ENCODE measurements around the gene CLTCL1.

The CLTCL1 gene

GRCh38 chr22:19201869-19202798 is 89.4 kb downstream of the CLTCL1 start:
- no peaks in the 10 kb centered on the region for H3K9me3 ChIP-seq (ENCODE audit: control insufficient read depth, low read length)

DNA sequence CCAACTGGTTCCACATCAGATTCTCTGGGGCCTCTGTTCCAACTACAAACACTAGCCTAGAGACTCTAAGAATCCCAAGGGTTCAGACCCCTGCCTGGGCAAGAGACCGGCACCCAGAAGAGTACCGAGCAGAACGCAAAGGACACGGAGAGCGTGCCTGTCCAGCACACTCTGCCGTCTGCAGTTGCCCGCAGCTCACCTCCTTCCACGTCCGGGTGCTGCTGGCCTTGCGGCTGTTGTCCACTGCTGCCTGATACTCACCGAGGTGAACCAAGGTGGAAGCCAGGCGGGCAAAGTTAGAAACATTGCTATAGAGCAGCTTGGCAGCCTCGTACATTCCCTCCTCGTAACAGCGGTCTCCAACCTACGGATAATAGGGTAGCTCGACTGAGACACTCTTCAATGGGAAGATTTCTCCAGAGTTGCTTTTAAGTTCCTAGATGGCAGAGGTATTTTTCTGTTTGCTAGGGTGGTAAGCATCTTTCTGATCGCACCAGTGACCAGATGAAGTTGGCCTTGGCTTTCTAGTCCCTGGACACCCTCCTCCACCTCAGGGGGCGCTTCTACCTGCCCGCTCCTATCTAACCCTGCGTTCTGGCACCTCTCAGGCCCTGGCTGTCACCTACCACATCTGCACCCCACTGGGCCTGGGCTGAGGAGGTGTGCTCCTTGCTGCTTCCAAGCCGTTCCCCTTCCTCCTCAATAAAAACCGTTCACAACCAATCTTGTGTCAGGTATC is 90.2 kb downstream of the CLTCL1 start:
- Histone ChIP-seq H3K36me3 (ENCODE audit: control insufficient read depth, insufficient read depth, low read length) (no peaks in the 10 kb centered on the region), H3K4me1 (ENCODE audit: control insufficient read depth, insufficient read depth, low read length, poor library complexity, severe bottlenecking) (no peaks in the 10 kb centered on the region), H3K27ac (ENCODE audit: insufficient read depth, low read length, poor library complexity, severe bottlenecking) (no peak overlapping the region), H3K9me3 (ENCODE audit: control insufficient read depth, low read length) (no peaks in the 10 kb centered on the region), H3K27me3 (replicated peaks; ENCODE audit: control insufficient read depth, insufficient read depth, low read length, poor library complexity, severe bottlenecking) (no peaks in the 10 kb centered on the region), H3K4me3 (ENCODE audit: insufficient read depth, low read depth, low read length, poor library complexity, severe bottlenecking) (no peak overlapping the region)
- DNase-seq, result no peak

More at GRCh38 chr22:19201869-19202798, 89.4 kb downstream of the CLTCL1 start:
- Histone ChIP-seq H3K4me1 (ENCODE audit: control insufficient read depth, insufficient read depth, low read length, poor library complexity, severe bottlenecking) (no peaks in the 10 kb centered on the region), H3K4me3 (ENCODE audit: insufficient read depth, low read depth, low read length, poor library complexity, severe bottlenecking) (no peak overlapping the region), H3K27ac (ENCODE audit: insufficient read depth, low read length, poor library complexity, severe bottlenecking) (no peak overlapping the region), H3K27me3 (replicated peaks; ENCODE audit: control insufficient read depth, insufficient read depth, low read length, poor library complexity, severe bottlenecking) (no peaks in the 10 kb centered on the region), H3K36me3 (ENCODE audit: control insufficient read depth, insufficient read depth, low read length) (no peaks in the 10 kb centered on the region)
- no peak for DNase-seq

- Histone ChIP-seq H3K4me3 (ENCODE audit: insufficient read depth, low read depth, low read length, poor library complexity, severe bottlenecking) (no peak overlapping the region), H3K36me3 (ENCODE audit: control insufficient read depth, insufficient read depth, low read length) (no peaks in the 10 kb centered on the region), H3K4me1 (ENCODE audit: control insufficient read depth, insufficient read depth, low read length, poor library complexity, severe bottlenecking) (peaks cover 4% of the 10 kb centered on the region), H3K27me3 (replicated peaks; ENCODE audit: control insufficient read depth, insufficient read depth, low read length, poor library complexity, severe bottlenecking) (no peaks in the 10 kb centered on the region), H3K9me3 (ENCODE audit: control insufficient read depth, low read length) (no peaks in the 10 kb centered on the region), H3K27ac (ENCODE audit: insufficient read depth, low read length, poor library complexity, severe bottlenecking) (no peak overlapping the region)
- no peak for DNase-seq
Measured at GRCh38 chr22:19199479-19199878, 92.0 kb downstream of the CLTCL1 start.

GRCh38 chr22:19197997-19198865 is 93.3 kb downstream of the CLTCL1 start:
- Histone ChIP-seq H3K36me3 (ENCODE audit: control insufficient read depth, insufficient read depth, low read length) (no peaks in the 10 kb centered on the region), H3K27ac (ENCODE audit: insufficient read depth, low read length, poor library complexity, severe bottlenecking) (no peak overlapping the region), H3K9me3 (ENCODE audit: control insufficient read depth, low read length) (no peaks in the 10 kb centered on the region), H3K4me1 (ENCODE audit: control insufficient read depth, insufficient read depth, low read length, poor library complexity, severe bottlenecking) (peaks cover 4% of the 10 kb centered on the region), H3K4me3 (ENCODE audit: insufficient read depth, low read depth, low read length, poor library complexity, severe bottlenecking) (no peak overlapping the region), H3K27me3 (replicated peaks; ENCODE audit: control insufficient read depth, insufficient read depth, low read length, poor library complexity, severe bottlenecking) (no peaks in the 10 kb centered on the region)
- no peak for DNase-seq

GRCh38 chr22:19196841-19197612 is 94.5 kb downstream of the CLTCL1 start:
- H3K27ac ChIP-seq (ENCODE audit: insufficient read depth, low read length, poor library complexity, severe bottlenecking), result no peak overlapping the region
- peaks cover 4% of the 10 kb centered on the region for H3K4me1 ChIP-seq (ENCODE audit: control insufficient read depth, insufficient read depth, low read length, poor library complexity, severe bottlenecking)
- no peaks in the 10 kb centered on the region for H3K9me3 ChIP-seq (ENCODE audit: control insufficient read depth, low read length)
- H3K36me3 ChIP-seq (ENCODE audit: control insufficient read depth, insufficient read depth, low read length), result no peaks in the 10 kb centered on the region
- no peak overlapping the region for H3K4me3 ChIP-seq (ENCODE audit: insufficient read depth, low read depth, low read length, poor library complexity, severe bottlenecking)
- DNase-seq, result no peak
- H3K27me3 ChIP-seq (replicated peaks; ENCODE audit: control insufficient read depth, insufficient read depth, low read length, poor library complexity, severe bottlenecking), result no peaks in the 10 kb centered on the region

DNA sequence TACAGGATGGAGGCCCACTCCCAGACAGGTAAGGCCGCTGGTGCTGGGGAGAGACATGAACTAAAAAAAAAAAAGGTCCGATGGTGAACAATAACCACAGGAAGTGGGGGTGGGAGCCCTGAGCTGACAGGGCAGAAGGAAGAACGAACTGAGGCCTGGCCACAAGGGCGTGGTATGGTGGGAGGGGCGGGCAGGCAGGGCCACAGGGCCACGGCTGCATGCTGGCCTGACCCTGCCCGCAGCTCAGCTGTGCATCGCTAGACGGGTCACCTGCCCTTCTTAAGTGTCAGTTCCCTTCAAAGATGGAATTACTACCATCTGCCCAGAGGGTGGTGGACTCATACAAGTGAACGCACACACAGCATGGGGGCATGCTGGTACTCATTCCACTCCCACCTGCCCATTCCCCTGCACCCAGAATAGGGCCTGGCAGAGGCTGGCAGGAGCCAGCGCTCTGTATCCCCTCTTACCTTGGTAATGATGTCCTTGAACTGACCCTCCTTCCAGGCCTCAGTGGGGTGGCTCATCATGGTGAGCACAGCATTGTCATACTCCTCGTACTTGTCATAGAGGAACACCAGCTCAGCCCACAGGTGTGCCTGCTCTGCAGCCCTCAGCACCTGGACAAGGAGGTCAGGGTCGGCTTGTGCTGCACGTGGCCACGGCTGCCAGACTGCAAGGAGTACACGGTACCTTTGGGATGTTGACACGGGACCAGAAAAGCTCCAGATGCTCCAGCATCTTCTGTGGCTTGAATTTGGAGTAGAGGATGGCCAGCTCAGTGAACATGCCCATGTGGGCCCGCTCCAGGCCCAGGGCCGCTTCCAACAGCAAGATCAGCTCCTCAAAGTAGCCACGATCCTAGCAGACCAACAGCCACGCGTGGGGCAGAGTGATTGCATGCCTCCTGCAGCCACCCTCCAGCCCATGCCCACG is 95.5 kb downstream of the CLTCL1 start:
- H3K27ac ChIP-seq (ENCODE audit: insufficient read depth, low read length, poor library complexity, severe bottlenecking), result no peak overlapping the region
- H3K4me3 ChIP-seq (ENCODE audit: insufficient read depth, low read depth, low read length, poor library complexity, severe bottlenecking), result no peak overlapping the region
- H3K36me3 ChIP-seq (ENCODE audit: control insufficient read depth, insufficient read depth, low read length), result no peaks in the 10 kb centered on the region
- H3K4me1 ChIP-seq (ENCODE audit: control insufficient read depth, insufficient read depth, low read length, poor library complexity, severe bottlenecking), result peaks cover 4% of the 10 kb centered on the region
- H3K9me3 ChIP-seq (ENCODE audit: control insufficient read depth, low read length), result no peaks in the 10 kb centered on the region
- H3K27me3 ChIP-seq (replicated peaks; ENCODE audit: control insufficient read depth, insufficient read depth, low read length, poor library complexity, severe bottlenecking), result no peaks in the 10 kb centered on the region
- DNase-seq, result no peak

- DNase-seq, result no peak
- no peak overlapping the region for H3K4me3 ChIP-seq (ENCODE audit: insufficient read depth, low read depth, low read length, poor library complexity, severe bottlenecking)
- H3K36me3 ChIP-seq (ENCODE audit: control insufficient read depth, insufficient read depth, low read length), result no peaks in the 10 kb centered on the region
- H3K9me3 ChIP-seq (ENCODE audit: control insufficient read depth, low read length), result no peaks in the 10 kb centered on the region
- no peak overlapping the region for H3K27ac ChIP-seq (ENCODE audit: insufficient read depth, low read length, poor library complexity, severe bottlenecking)
- peaks cover 4% of the 10 kb centered on the region for H3K4me1 ChIP-seq (ENCODE audit: control insufficient read depth, insufficient read depth, low read length, poor library complexity, severe bottlenecking)
- no peaks in the 10 kb centered on the region for H3K27me3 ChIP-seq (replicated peaks; ENCODE audit: control insufficient read depth, insufficient read depth, low read length, poor library complexity, severe bottlenecking)
Measured at GRCh38 chr22:19194766-19195536, 96.6 kb downstream of the CLTCL1 start.

- Histone ChIP-seq H3K36me3 (ENCODE audit: control insufficient read depth, insufficient read depth, low read length) (no peaks in the 10 kb centered on the region), H3K27ac (ENCODE audit: insufficient read depth, low read length, poor library complexity, severe bottlenecking) (no peak overlapping the region), H3K9me3 (ENCODE audit: control insufficient read depth, low read length) (no peaks in the 10 kb centered on the region), H3K4me3 (ENCODE audit: insufficient read depth, low read depth, low read length, poor library complexity, severe bottlenecking) (no peak overlapping the region), H3K27me3 (replicated peaks; ENCODE audit: control insufficient read depth, insufficient read depth, low read length, poor library complexity, severe bottlenecking) (no peaks in the 10 kb centered on the region), H3K4me1 (ENCODE audit: control insufficient read depth, insufficient read depth, low read length, poor library complexity, severe bottlenecking) (peaks cover 4% of the 10 kb centered on the region)
- DNase-seq, result no peak
Measured at GRCh38 chr22:19193879-19194278, 97.6 kb downstream of the CLTCL1 start.
